Psoas muscle (tissue), 8 donors: Measurements from ENCODE around the gene HSD11B2. TPM values are rescaled to one million over a fixed set of nuclear protein-coding genes. Genes with fewer than 3 reads are reported as not detected.
A peak's percentile ranks its signal among the peaks of the same experiment; 100 is the strongest.

Experiments used
- ATAC-seq, 4 donors: fragments of 200-7000 bp; cut with Tn5 transposase; one replicate each; pipeline ENCODE4 v1.9.1; 2020; ENCODE audit warnings: moderate library complexity in 3 of 4, mild to moderate bottlenecking in 2 of 4
- DNase-seq, 2 donors: peaks; one replicate each; pipeline ENCODE4 v3.0.0-alpha.2; 2020
- H3K27ac ChIP-seq: fragments of 200-600 bp; one replicate; pipeline ENCODE4 v1.8.0; 2022
- H3K27me3 ChIP-seq, 3 donors: fragments of 200-600 bp in 1 of 3; one replicate each; pipeline versions ENCODE4 v1.6.1 to v1.8.0; 2013 to 2022; ENCODE audit warnings: low read length in 2 of 3, mild to moderate bottlenecking in 2 of 3, moderate library complexity in 1 of 3; ENCODE audit not compliant: insufficient read depth in 3 of 3
- H3K36me3 ChIP-seq, 2 donors: fragments of 200-600 bp in 1 of 2; one replicate each; pipeline versions ENCODE4 v1.6.1 to v1.8.0; 2013 to 2022; ENCODE audit warnings: low read depth in 1 of 2, mild to moderate bottlenecking in 1 of 2, moderate library complexity in 1 of 2; ENCODE audit not compliant: insufficient read depth in 1 of 2
- H3K4me1 ChIP-seq: fragments of 200-600 bp; one replicate; pipeline ENCODE4 v1.8.0; 2022
- H3K4me3 ChIP-seq: fragments of 200-600 bp; one replicate; pipeline ENCODE4 v1.8.0; 2022; ENCODE audit warnings: mild to moderate bottlenecking
- H3K9me3 ChIP-seq: fragments of 200-600 bp; one replicate; pipeline ENCODE4 v1.8.0; 2022
- CTCF ChIP-seq: fragments of 200-600 bp; IDR thresholded peaks from one replicate; pipeline ENCODE4 v1.8.0; 2022; ENCODE audit warnings: antibody characterized with exemption
- WGBS, 3 donors: extraction: QIAGEN DNeasy Blood & Tissue Kit; methylation state at CpG; one replicate each; pipeline versions ENCODE4 v1.1.6 to v1.1.7; 2013; 5-methylcytosine and 5-hydroxymethylcytosine counted together
- intact Hi-C, 2 donors: fragments of 100-400 bp; cut with DNase I; formaldehyde crosslinking; loops; one replicate each; pipeline versions ENCODE4 v1.11.0 to v1.14.2; 2022
- polyA plus RNA-seq, 3 donors: library from polyadenylated mRNA; stranded (reverse); fragments of 200-250 nt; gene quantifications; one replicate each; pipeline ENCODE4 v1.2.3, GENCODE V29; 2013
- total RNA-seq, 4 donors: library from RNA; stranded (reverse); fragmentation: NEBNext Ultra II Directional in 2 of 4; extraction: Animal tissue kit (Norgen Biotek cat#: 25700) in 2 of 4; gene quantifications; one replicate each; pipeline versions ENCODE4 v1.2.1 to v1.2.4, GENCODE V29; 2021 to 2023
- donor health status: healthy with polysubstance abuse.
- donor health status: DM: no; HTN: no; CAD: no; lungs with moderate emphysema.
- donor health status: Bipolar disorder and iron deficiency.
- donor health status: healthy.
- donor health status: DM: yes; HTN: yes; CAD: no.
- donor health status: DM: no; HTN: no; CAD: no.
- donor health status: DM: no; HTN: no; CAD: no.
- donor health status: DM: yes; HTN: yes; CAD: no.

The HSD11B2 gene
- total and polyA plus RNA-seq, 7 donors = 0.11 to 0.71 (median 0.27) TPM

GRCh38 chr16:67407788-67408452 is 23.0 kb upstream of the HSD11B2 start:
- peaks cover 27% of the 10 kb centered on the region for H3K4me1 ChIP-seq
- no peaks in the 10 kb centered on the region for H3K36me3 ChIP-seq
- WGBS, 3 donors = 78 to 82% (median 82%) methylated on average over 6 of the region's 6 CpGs
- DNase-seq (no peak), ATAC-seq (no peak)
- intact Hi-C loops = no loop called here
- TF ChIP-seq CTCF = no peak
- H3K27ac ChIP-seq = no peak overlapping the region
- H3K9me3 ChIP-seq = no peaks in the 10 kb centered on the region
- no peak overlapping the region for H3K4me3 ChIP-seq
- no peaks in the 10 kb centered on the region for H3K27me3 ChIP-seq

GRCh38 chr16:67409631-67410030 is 21.3 kb upstream of the HSD11B2 start:
- Histone ChIP-seq H3K36me3 (no peaks in the 10 kb centered on the region), H3K9me3 (no peaks in the 10 kb centered on the region), H3K27ac (no peak overlapping the region), H3K4me3 (no peak overlapping the region), H3K4me1 (peaks cover 42% of the 10 kb centered on the region), H3K27me3 (no peaks in the 10 kb centered on the region)
- TF ChIP-seq CTCF = no peak
- peak in 2 of 4 donors; percentile 45 to 47 for ATAC-seq
- no peak for DNase-seq
- intact Hi-C loops = loop anchor here (10.0 kb wide), 2 partner anchors 145 to 155 kb away; no protein-coding TSS in a partner anchor
- 42 to 71% (median 43%) methylated on average over 9 of the region's 9 CpGs for WGBS, 3 donors

GRCh38 chr16:67411339-67411738 is 19.6 kb upstream of the HSD11B2 start:
- DNase-seq (no peak), ATAC-seq (no peak)
- 93 to 96% (median 94%) methylated on average over 3 of the region's 3 CpGs for WGBS, 3 donors
- no peak for TF ChIP-seq CTCF
- no peaks in the 10 kb centered on the region for H3K9me3 ChIP-seq
- no peaks in the 10 kb centered on the region for H3K36me3 ChIP-seq
- H3K4me1 ChIP-seq = peaks cover 35% of the 10 kb centered on the region
- H3K27me3 ChIP-seq = no peaks in the 10 kb centered on the region
- intact Hi-C loops = loop anchor here (10.0 kb wide), 2 partner anchors 147 to 157 kb away; no protein-coding TSS in a partner anchor
- H3K27ac ChIP-seq = no peak overlapping the region
- no peak overlapping the region for H3K4me3 ChIP-seq

GRCh38 chr16:67412294-67412693 is 18.6 kb upstream of the HSD11B2 start:
- ATAC-seq (no peak), DNase-seq (no peak)
- no peak for TF ChIP-seq CTCF
- Histone ChIP-seq H3K36me3 (no peaks in the 10 kb centered on the region), H3K9me3 (no peaks in the 10 kb centered on the region), H3K27ac (no peak overlapping the region), H3K27me3 (no peaks in the 10 kb centered on the region), H3K4me1 (peaks cover 26% of the 10 kb centered on the region), H3K4me3 (no peak overlapping the region)
- WGBS, 3 donors = 58 to 69% (median 61%) methylated on average over 2 of the region's 2 CpGs
- intact Hi-C loops = loop anchor here (10.0 kb wide), 2 partner anchors 147 to 157 kb away; no protein-coding TSS in a partner anchor
